MM.1S (cell line): ENCODE measurements around the gene BID.

Experiments used
- DNase-seq: peaks from one replicate; pipeline ENCODE4 v3.0.0-alpha.2; 2015
- H2AFZ ChIP-seq: fragments of 300-600 bp; sonication (generic); 2 replicates; pipeline ENCODE4 v1.6.0; 2016; ENCODE audit warnings: antibody characterized with exemption, low read length
- H3F3A ChIP-seq: fragments of 300-600 bp; sonication (generic); 2 replicates; pipeline ENCODE4 v1.6.1; 2016; ENCODE audit warnings: mild to moderate bottlenecking, antibody characterized with exemption, low read length, moderate library complexity, mixed read lengths; ENCODE audit not compliant: insufficient read depth
- H3K27ac ChIP-seq: fragments of 300-600 bp; sonication (generic); 2 replicates; pipeline ENCODE4 v1.5.1; 2016; ENCODE audit warnings: mild to moderate bottlenecking, low read length
- H3K27me3 ChIP-seq: fragments of 300-600 bp; sonication (generic); replicated peaks from 2 replicates; pipeline ENCODE4 v1.6.0; 2016; ENCODE audit warnings: low read length; ENCODE audit not compliant: insufficient read depth
- H3K36me3 ChIP-seq: fragments of 300-600 bp; sonication (generic); replicated peaks from 2 replicates; pipeline ENCODE4 v1.6.1; 2016; ENCODE audit warnings: mild to moderate bottlenecking, low read length, mixed read lengths; ENCODE audit not compliant: insufficient read depth
- H3K4me1 ChIP-seq: fragments of 300-600 bp; sonication (generic); 2 replicates; pipeline ENCODE4 v1.6.1; 2016; ENCODE audit warnings: low read length, mixed read lengths
- H3K4me2 ChIP-seq: fragments of 300-600 bp; sonication (generic); 2 replicates; pipeline ENCODE4 v1.6.0; 2016; ENCODE audit warnings: low read depth, low read length
- H3K4me3 ChIP-seq: fragments of 300-600 bp; sonication (generic); 2 replicates; pipeline ENCODE4 v1.5.1; 2016; ENCODE audit warnings: low read length, mixed read lengths
- H3K79me2 ChIP-seq: fragments of 300-600 bp; sonication (generic); 2 replicates; pipeline ENCODE4 v1.6.1; 2016; ENCODE audit warnings: mixed run types, low read length, mixed read lengths
- H3K9ac ChIP-seq: fragments of 300-600 bp; sonication (generic); 2 replicates; pipeline ENCODE4 v1.6.1; 2016; ENCODE audit warnings: low read length, mixed read lengths
- H3K9me2 ChIP-seq: fragments of 300-600 bp; sonication (generic); replicated peaks from 2 replicates; pipeline ENCODE4 v1.6.1; 2016; ENCODE audit warnings: mild to moderate bottlenecking, low read length, mixed read lengths; ENCODE audit not compliant: insufficient read depth
- H3K9me3 ChIP-seq: fragments of 300-600 bp; sonication (generic); replicated peaks from 2 replicates; pipeline ENCODE4 v1.6.1; 2016; ENCODE audit warnings: mild to moderate bottlenecking, low read length, mixed read lengths; ENCODE audit not compliant: insufficient read depth
- H4K20me1 ChIP-seq: fragments of 300-600 bp; sonication (generic); 2 replicates; pipeline ENCODE4 v1.6.1; 2016; ENCODE audit warnings: mild to moderate bottlenecking, low read length, moderate library complexity, mixed read lengths; ENCODE audit not compliant: insufficient read depth
- CTCF ChIP-seq: fragments of 300-600 bp; sonication (generic); IDR thresholded peaks from 2 replicates; pipeline ENCODE4 v1.5.1; 2016; ENCODE audit warnings: antibody characterized with exemption, low read length, mixed read lengths
- EZH2 ChIP-seq: fragments of 300-600 bp; sonication (generic); optimal IDR thresholded peaks from 2 replicates; pipeline ENCODE3; 2017; ENCODE audit warnings: low read depth, mild to moderate bottlenecking, antibody characterized with exemption, low read length, mixed read lengths
- EZH2phosphoT487 ChIP-seq: fragments of 300-600 bp; sonication (generic); IDR thresholded peaks from 2 replicates; pipeline ENCODE4 v1.6.1; 2018; ENCODE audit warnings: antibody characterized with exemption, low read length

BID gene

DNA sequence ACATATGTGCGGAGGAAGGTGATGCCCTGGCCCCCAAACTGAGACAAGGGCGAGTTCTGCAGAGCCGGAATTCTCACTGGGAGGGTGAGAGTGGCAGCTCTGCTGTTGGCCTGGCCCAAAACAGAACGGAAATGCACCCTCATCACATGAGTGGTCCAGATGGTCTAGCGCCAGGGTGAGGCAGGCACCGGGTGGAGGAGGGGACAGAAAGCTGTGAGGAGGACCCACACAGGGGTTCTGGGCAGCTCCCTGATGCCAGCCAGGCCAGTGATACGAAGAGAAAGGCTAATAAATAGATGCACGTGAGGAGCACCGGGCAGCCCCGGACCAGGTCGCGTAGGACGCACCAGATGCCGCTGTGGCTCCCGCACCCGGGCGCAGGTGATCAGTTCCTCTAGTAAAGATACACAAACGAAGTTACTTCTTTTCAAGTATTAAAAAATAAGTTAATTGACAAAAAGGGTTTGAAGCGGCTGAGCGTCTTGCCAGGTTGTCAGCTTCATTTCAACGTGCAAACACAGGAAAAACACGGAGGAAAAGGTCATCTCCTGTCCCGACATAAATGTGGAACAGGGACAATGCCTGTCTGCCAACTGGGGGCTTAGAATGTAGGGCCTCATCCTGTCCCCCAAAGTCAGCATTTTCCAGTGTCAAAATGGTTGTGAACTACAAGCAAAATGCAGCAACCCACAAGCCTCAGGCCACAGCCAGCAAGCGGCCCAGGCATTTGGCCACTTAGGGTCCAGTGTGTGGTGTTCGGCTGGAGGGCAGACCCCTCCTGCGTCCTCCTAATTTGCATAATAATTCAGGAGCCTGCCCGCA, 15.3 kb upstream of the BID start:
- Histone ChIP-seq H3F3A (no peaks in the 10 kb centered on the region), H3K79me2 (no peaks in the 10 kb centered on the region), H3K27me3 (no peaks in the 10 kb centered on the region), H3K9me3 (no peaks in the 10 kb centered on the region), H3K4me1 (no peaks in the 10 kb centered on the region), H3K9me2 (no peaks in the 10 kb centered on the region), H4K20me1 (no peaks in the 10 kb centered on the region), H3K36me3 (no peaks in the 10 kb centered on the region), H3K27ac (no peak overlapping the region), H3K4me2 (no peak overlapping the region), H2AFZ (no peak overlapping the region), H3K9ac (no peak overlapping the region), H3K4me3 (no peak overlapping the region)
- TF ChIP-seq EZH2phosphoT487, result no peak
- no peak for TF ChIP-seq EZH2
- TF ChIP-seq CTCF, result no peak
- no peak for DNase-seq

DNA sequence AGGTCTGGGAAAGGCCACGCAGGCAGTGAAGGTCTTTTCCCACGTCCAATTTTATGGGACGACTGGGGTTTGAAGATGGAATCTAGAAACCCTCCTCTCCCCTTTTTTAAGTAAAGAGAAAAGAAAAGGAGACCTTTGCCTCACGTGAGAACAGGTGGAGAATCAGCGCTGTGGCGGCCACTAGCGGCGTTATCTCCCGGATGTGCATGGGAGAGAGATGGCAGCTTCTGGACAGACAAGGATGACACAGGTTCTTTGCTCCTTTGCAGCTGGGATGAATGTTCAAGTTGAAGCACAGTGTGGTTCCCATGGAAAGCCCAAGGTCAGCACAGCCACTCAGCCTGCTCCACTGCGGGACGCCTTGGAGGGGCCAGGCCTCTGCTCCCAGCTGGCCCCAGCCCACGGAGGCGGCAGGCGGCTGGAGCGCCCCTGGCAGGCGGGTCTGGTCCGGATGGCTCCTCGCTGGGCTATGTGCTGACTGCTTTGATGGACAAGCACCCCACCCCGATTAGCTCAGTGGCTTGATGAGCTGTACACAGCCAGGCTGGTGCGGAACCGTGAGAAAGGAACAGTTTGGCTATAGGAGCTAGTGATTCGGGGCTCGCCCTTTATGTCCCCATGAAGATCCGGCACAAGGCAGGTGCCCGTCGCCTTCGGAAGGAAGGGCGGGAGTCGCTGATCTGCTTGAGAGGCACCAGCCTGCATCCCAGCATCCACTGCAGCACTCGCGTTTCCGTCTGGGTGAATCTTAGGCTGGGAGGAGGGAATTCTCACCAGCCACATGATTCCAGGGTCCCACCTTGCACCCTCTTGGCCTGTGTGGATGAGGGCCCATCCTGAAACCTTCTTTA, 14.5 kb upstream of the BID start:
- H3K9ac ChIP-seq, result no peak overlapping the region
- no peaks in the 10 kb centered on the region for H3K36me3 ChIP-seq
- H3K27ac ChIP-seq, result no peak overlapping the region

GRCh38 chr22:17787716-17788330, 13.6 kb upstream of the BID start:
- no peaks in the 10 kb centered on the region for H3K79me2 ChIP-seq
- H2AFZ ChIP-seq, result no peak overlapping the region
- no peak overlapping the region for H3K4me2 ChIP-seq
- no peaks in the 10 kb centered on the region for H3F3A ChIP-seq
- H3K9me3 ChIP-seq, result no peaks in the 10 kb centered on the region
- no peaks in the 10 kb centered on the region for H3K36me3 ChIP-seq
- no peaks in the 10 kb centered on the region for H3K4me1 ChIP-seq
- no peak overlapping the region for H3K4me3 ChIP-seq
- TF ChIP-seq CTCF, result no peak
- TF ChIP-seq EZH2phosphoT487, result no peak
- no peak for TF ChIP-seq EZH2
- no peaks in the 10 kb centered on the region for H3K27me3 ChIP-seq
- DNase-seq, result no peak
- no peaks in the 10 kb centered on the region for H4K20me1 ChIP-seq
- H3K9ac ChIP-seq, result no peak overlapping the region
- H3K9me2 ChIP-seq, result no peaks in the 10 kb centered on the region
- no peak overlapping the region for H3K27ac ChIP-seq

More for the DNA sequence above, 14.5 kb upstream of the BID start:
- TF ChIP-seq EZH2 (no peak), EZH2phosphoT487 (no peak), CTCF (no peak)
- H3K79me2 ChIP-seq, result no peaks in the 10 kb centered on the region
- no peaks in the 10 kb centered on the region for H3K9me3 ChIP-seq
- H3F3A ChIP-seq, result no peaks in the 10 kb centered on the region
- no peak overlapping the region for H3K4me3 ChIP-seq
- H3K9me2 ChIP-seq, result no peaks in the 10 kb centered on the region
- no peak overlapping the region for H3K4me2 ChIP-seq
- H3K27me3 ChIP-seq, result no peaks in the 10 kb centered on the region
- DNase-seq, result no peak
- H2AFZ ChIP-seq, result no peak overlapping the region
- no peaks in the 10 kb centered on the region for H4K20me1 ChIP-seq
- no peaks in the 10 kb centered on the region for H3K4me1 ChIP-seq
